Adipocyte (in vitro differentiated cells): ENCODE measurements around the gene SPG7.

ENCODE experiments used
- DNase-seq: peaks from one replicate; pipeline ENCODE4 v3.0.0-alpha.2; 2015; ENCODE audit warnings: low read depth
- H3K27me3 ChIP-seq: replicated peaks from 2 replicates; pipeline ENCODE4 v1.7.0; 2013; ENCODE audit warnings: mild to moderate bottlenecking, low read length, moderate library complexity; ENCODE audit not compliant: control insufficient read depth, insufficient read depth
- H3K36me3 ChIP-seq: 2 replicates; pipeline ENCODE4 v1.7.0; 2013; ENCODE audit warnings: low read length, mild to moderate bottlenecking, moderate library complexity; ENCODE audit not compliant: control insufficient read depth, insufficient read depth, severe bottlenecking
- H3K4me1 ChIP-seq: 2 replicates; pipeline ENCODE4 v1.7.0; 2013; ENCODE audit warnings: mild to moderate bottlenecking, low read length, moderate library complexity; ENCODE audit not compliant: control insufficient read depth, insufficient read depth
- H3K4me3 ChIP-seq: 2 replicates; pipeline ENCODE4 v1.7.0; 2013; ENCODE audit warnings: mild to moderate bottlenecking, low read length, moderate library complexity
- H3K9ac ChIP-seq: 2 replicates; pipeline ENCODE4 v1.7.0; 2013; ENCODE audit warnings: mild to moderate bottlenecking, low read length, moderate library complexity
- H3K9me3 ChIP-seq: 2 replicates; pipeline ENCODE4 v1.7.0; 2013; ENCODE audit warnings: mild to moderate bottlenecking, low read length, moderate library complexity; ENCODE audit not compliant: control insufficient read depth

Gene SPG7

GRCh38 chr16:89549007-89549700 is 41.0 kb downstream of the SPG7 start:
- H3K9ac ChIP-seq: no peak overlapping the region
- no peaks in the 10 kb centered on the region for H3K9me3 ChIP-seq
- no peak for DNase-seq
- H3K36me3 ChIP-seq: peaks cover 98% of the 10 kb centered on the region
- no peaks in the 10 kb centered on the region for H3K27me3 ChIP-seq
- no peaks in the 10 kb centered on the region for H3K4me1 ChIP-seq
- no peak overlapping the region for H3K4me3 ChIP-seq

- peaks cover 96% of the 10 kb centered on the region for H3K36me3 ChIP-seq
These were observed 42.3 kb downstream of the SPG7 start for GRCh38 chr16:89550421-89551007.

GRCh38 chr16:89552329-89552728 is 44.1 kb downstream of the SPG7 start:
- no peaks in the 10 kb centered on the region for H3K4me1 ChIP-seq
- peaks cover 93% of the 10 kb centered on the region for H3K36me3 ChIP-seq
- no peak overlapping the region for H3K4me3 ChIP-seq
- H3K9ac ChIP-seq: no peak overlapping the region
- no peaks in the 10 kb centered on the region for H3K27me3 ChIP-seq
- DNase-seq: no peak
- no peaks in the 10 kb centered on the region for H3K9me3 ChIP-seq

More at GRCh38 chr16:89550421-89551007, 42.3 kb downstream of the SPG7 start:
- Histone ChIP-seq H3K27me3 (no peaks in the 10 kb centered on the region), H3K9ac (no peak overlapping the region), H3K9me3 (no peaks in the 10 kb centered on the region), H3K4me3 (no peak overlapping the region), H3K4me1 (no peaks in the 10 kb centered on the region)
- DNase-seq: no peak

GRCh38 chr16:89552913-89553312 is 44.7 kb downstream of the SPG7 start:
- peaks cover 87% of the 10 kb centered on the region for H3K36me3 ChIP-seq
- no peaks in the 10 kb centered on the region for H3K9me3 ChIP-seq
- H3K4me1 ChIP-seq: peaks cover 5% of the 10 kb centered on the region
- DNase-seq: no peak
- H3K27me3 ChIP-seq: no peaks in the 10 kb centered on the region
- H3K4me3 ChIP-seq: no peak overlapping the region
- H3K9ac ChIP-seq: no peak overlapping the region

- Histone ChIP-seq H3K4me3 (no peak overlapping the region), H3K4me1 (peaks cover 10% of the 10 kb centered on the region), H3K9ac (no peak overlapping the region), H3K27me3 (no peaks in the 10 kb centered on the region), H3K9me3 (no peaks in the 10 kb centered on the region), H3K36me3 (peaks cover 79% of the 10 kb centered on the region)
- no peak for DNase-seq
These were observed 45.5 kb downstream of the SPG7 start for GRCh38 chr16:89553733-89554132.

- Histone ChIP-seq H3K9me3 (no peaks in the 10 kb centered on the region), H3K4me3 (no peak overlapping the region), H3K4me1 (peaks cover 13% of the 10 kb centered on the region), H3K36me3 (peaks cover 73% of the 10 kb centered on the region), H3K9ac (no peak overlapping the region), H3K27me3 (no peaks in the 10 kb centered on the region)
- DNase-seq: no peak
These were observed 46.1 kb downstream of the SPG7 start for GRCh38 chr16:89554343-89554742.

GRCh38 chr16:89555265-89555664 is 47.1 kb downstream of the SPG7 start:
- H3K4me1 ChIP-seq: peaks cover 18% of the 10 kb centered on the region
- no peaks in the 10 kb centered on the region for H3K27me3 ChIP-seq
- H3K36me3 ChIP-seq: peaks cover 63% of the 10 kb centered on the region
- no peaks in the 10 kb centered on the region for H3K9me3 ChIP-seq
- H3K9ac ChIP-seq: no peak overlapping the region
- DNase-seq: no peak
- no peak overlapping the region for H3K4me3 ChIP-seq

GRCh38 chr16:89555780-89556179 is 47.6 kb downstream of the SPG7 start:
- Histone ChIP-seq H3K36me3 (peaks cover 58% of the 10 kb centered on the region), H3K9ac (no peak overlapping the region), H3K4me3 (no peak overlapping the region), H3K27me3 (no peaks in the 10 kb centered on the region), H3K4me1 (peaks cover 18% of the 10 kb centered on the region), H3K9me3 (no peaks in the 10 kb centered on the region)
- no peak for DNase-seq

GRCh38 chr16:89556750-89557689 is 48.8 kb downstream of the SPG7 start:
- no peaks in the 10 kb centered on the region for H3K27me3 ChIP-seq
- no peak overlapping the region for H3K4me3 ChIP-seq
- peak; percentile 82 for DNase-seq
- peaks cover 55% of the 10 kb centered on the region for H3K36me3 ChIP-seq
- peaks cover 22% of the 10 kb centered on the region for H3K4me1 ChIP-seq
- H3K9me3 ChIP-seq: no peaks in the 10 kb centered on the region
- no peak overlapping the region for H3K9ac ChIP-seq

GRCh38 chr16:89557690-89558490 is 49.7 kb downstream of the SPG7 start:
- Histone ChIP-seq H3K4me1 (peaks cover 30% of the 10 kb centered on the region), H3K9ac (no peak overlapping the region), H3K36me3 (peaks cover 55% of the 10 kb centered on the region), H3K27me3 (no peaks in the 10 kb centered on the region), H3K9me3 (no peaks in the 10 kb centered on the region), H3K4me3 (no peak overlapping the region)
- DNase-seq: no peak
